Peyer's patch (tissue), 4 donors: ENCODE measurements around the gene SHROOM1. TPM values are rescaled to one million over a fixed set of nuclear protein-coding genes. Genes with fewer than 3 reads are reported as not detected.

Experiments used
- DNase-seq, 3 donors: peaks; one replicate each; pipeline ENCODE4 v3.0.0-alpha.2; 2017 to 2019
- H3K27ac ChIP-seq, 4 donors: fragments of 200-600 bp; sonication (generic); one replicate each; pipeline ENCODE4 v1.5.1; 2016 to 2019
- H3K27me3 ChIP-seq, 2 donors: fragments of 200-600 bp; sonication (generic); one replicate each; pipeline ENCODE4 v1.5.1; 2019
- H3K36me3 ChIP-seq, 3 donors: fragments of 200-600 bp; sonication (generic); one replicate each; pipeline ENCODE4 v1.5.1; 2016 to 2019
- H3K4me1 ChIP-seq, 4 donors: fragments of 200-600 bp; sonication (generic); one replicate each; pipeline ENCODE4 v1.5.1; 2016 to 2019
- H3K4me3 ChIP-seq, 4 donors: fragments of 200-600 bp; sonication (generic); 1 replicate in 3 of 4; 2 replicates in 1 of 4; pipeline ENCODE4 v1.5.1; 2016 to 2019; ENCODE audit warnings: mild to moderate bottlenecking in 1 of 4
- H3K9me3 ChIP-seq, 4 donors: fragments of 200-600 bp; sonication (generic); one replicate each; pipeline ENCODE4 v1.5.1; 2016 to 2019; ENCODE audit warnings: mild to moderate bottlenecking in 1 of 4
- POLR2A ChIP-seq, 2 donors: fragments of 450-650 bp; IDR thresholded peaks; one replicate each; pipeline ENCODE4 v1.5.1; 2017; ENCODE audit warnings: antibody characterized with exemption in 2 of 2, mild to moderate bottlenecking in 2 of 2, moderate library complexity in 2 of 2
- total RNA-seq, 4 donors: library from RNA; depleted of rRNA; stranded (reverse); fragments of >200 nt; gene quantifications; one replicate each; pipeline ENCODE4 v1.1.0, GENCODE V29; 2016
- TF ChIP-seq, protein P1 (sequence below), 6 experiments: fragments of 450-650 bp in 4 of 6; fragments of 200-600 bp in 2 of 6; sonication (generic) in 1 of 6; IDR thresholded peaks; one replicate each; pipeline ENCODE4 v1.5.1; 2017 to 2019; ENCODE audit warnings: antibody characterized with exemption in 6 of 6, mild to moderate bottlenecking in 3 of 6, moderate library complexity in 1 of 6

The SHROOM1 gene
- total RNA-seq, 4 donors from 2014 or later, result 14.9 to 200 (median 95.3) TPM

DNA sequence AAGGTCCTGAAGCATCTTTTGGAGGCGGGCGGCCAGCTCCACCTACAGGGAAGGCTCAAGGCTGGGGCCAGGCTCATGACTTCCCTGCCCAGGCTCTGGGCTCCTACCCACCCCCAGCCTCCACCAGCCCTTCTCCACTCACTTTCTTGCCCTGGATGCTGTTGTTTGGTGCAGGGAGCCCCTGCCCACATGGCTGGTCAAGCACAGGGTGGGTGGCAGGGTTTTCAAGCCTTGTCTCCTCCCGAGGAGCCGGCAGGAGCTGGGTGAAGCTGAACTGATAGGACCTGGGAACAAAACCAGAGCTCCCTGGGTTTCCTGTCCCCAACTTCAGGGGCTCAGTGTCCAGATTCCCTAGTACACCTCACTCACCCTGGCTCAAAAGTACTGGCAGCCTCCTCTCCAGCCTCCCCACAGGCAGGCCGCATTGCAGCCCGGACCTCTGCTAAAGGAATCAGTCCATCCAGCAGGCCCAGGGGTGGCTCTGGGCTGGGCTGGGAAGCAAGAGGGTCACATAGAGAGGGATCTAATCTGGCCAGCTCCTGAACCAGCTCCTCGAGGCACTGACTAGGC lies 6.9 kb downstream of the SHROOM1 start:
- Histone ChIP-seq H3K4me3 (peak overlapping the region in 1 of 4 donors; percentile 21), H3K27me3 (no peaks in the 10 kb centered on the region), H3K4me1 (peaks cover 0 to 15% (median 3%) of the 10 kb centered on the region in 4 donors), H3K27ac (no peak overlapping the region), H3K36me3 (peaks cover 0 to 22% (median 0%) of the 10 kb centered on the region in 3 donors), H3K9me3 (no peaks in the 10 kb centered on the region)
- TF ChIP-seq, protein P1, sequence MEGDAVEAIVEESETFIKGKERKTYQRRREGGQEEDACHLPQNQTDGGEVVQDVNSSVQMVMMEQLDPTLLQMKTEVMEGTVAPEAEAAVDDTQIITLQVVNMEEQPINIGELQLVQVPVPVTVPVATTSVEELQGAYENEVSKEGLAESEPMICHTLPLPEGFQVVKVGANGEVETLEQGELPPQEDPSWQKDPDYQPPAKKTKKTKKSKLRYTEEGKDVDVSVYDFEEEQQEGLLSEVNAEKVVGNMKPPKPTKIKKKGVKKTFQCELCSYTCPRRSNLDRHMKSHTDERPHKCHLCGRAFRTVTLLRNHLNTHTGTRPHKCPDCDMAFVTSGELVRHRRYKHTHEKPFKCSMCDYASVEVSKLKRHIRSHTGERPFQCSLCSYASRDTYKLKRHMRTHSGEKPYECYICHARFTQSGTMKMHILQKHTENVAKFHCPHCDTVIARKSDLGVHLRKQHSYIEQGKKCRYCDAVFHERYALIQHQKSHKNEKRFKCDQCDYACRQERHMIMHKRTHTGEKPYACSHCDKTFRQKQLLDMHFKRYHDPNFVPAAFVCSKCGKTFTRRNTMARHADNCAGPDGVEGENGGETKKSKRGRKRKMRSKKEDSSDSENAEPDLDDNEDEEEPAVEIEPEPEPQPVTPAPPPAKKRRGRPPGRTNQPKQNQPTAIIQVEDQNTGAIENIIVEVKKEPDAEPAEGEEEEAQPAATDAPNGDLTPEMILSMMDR (IDR thresholded peaks at IDR 0.05), result no peak
- TF ChIP-seq POLR2A (IDR thresholded peaks at IDR 0.05), result no peak
- no peak for DNase-seq

DNA sequence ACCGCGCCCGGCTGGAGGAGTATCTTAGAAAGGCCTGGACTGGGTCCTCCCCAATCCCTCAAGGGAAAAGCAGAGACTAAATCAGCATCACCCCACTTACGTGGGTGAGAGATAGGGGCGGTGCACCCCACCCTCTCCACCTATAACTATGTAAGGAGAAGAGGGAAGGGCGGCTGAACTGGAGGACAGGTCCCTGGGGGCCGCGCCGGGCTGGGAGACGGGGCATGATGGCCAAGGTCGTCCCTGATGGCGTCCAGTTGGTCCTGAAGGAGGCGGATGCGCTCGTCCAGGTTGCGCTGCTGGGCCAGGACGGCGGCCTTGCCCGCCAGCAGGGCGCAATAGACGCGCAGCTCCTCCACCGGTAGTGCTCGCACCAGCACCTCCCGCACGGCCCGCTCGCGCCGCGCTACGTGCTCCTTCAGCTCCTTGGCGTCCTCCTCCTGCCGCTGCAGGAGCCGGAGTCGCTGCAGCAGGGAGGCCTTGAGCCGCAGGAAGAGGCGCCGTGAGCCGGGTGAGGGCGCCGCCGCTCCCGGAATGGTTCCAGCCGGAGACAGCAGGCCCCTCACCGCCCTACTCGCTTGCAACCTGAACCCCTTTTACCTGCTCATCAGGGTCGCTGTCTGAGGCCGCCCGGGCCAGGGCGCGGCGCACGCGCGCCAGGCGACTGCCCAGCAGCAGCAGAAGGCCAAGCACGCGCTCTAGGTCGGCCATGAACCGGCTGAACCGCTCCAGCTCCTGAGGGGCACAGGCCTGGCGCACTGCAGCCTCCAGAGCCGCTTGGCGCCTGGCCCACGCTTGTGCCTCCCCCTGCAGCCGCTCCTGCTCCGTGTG lies 7.6 kb downstream of the SHROOM1 start:
- H3K4me1 ChIP-seq, result peaks cover 0 to 14% (median 3%) of the 10 kb centered on the region in 4 donors
- peak overlapping the region in 1 of 4 donors; percentile 21 for H3K4me3 ChIP-seq
- TF ChIP-seq, protein P1 (IDR thresholded peaks at IDR 0.05), result no peak
- TF ChIP-seq POLR2A (IDR thresholded peaks at IDR 0.05), result no peak
- peaks cover 0 to 22% (median 0%) of the 10 kb centered on the region in 3 donors for H3K36me3 ChIP-seq
- H3K9me3 ChIP-seq, result no peaks in the 10 kb centered on the region
- DNase-seq, result no peak
- no peak overlapping the region for H3K27ac ChIP-seq
- no peaks in the 10 kb centered on the region for H3K27me3 ChIP-seq

DNA sequence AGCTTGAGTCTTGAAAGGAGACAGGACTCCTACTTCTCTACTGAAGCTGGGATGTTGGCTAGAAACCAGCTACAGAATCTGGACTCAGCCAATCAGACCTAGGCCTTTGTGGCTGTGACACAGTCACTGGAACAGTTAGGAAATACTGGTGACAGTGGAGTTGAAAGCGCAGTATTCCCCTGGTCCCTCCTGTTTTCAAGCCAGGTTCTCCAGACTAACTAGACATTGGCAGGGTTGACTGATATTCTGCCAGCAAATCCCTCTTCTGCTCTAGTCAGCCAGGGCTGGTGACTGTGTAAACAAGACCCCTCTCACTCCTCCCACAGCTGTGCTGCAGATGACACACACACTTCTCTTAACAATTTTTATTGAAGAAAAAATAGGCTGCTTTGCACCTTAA lies 8.7 kb downstream of the SHROOM1 start:
- no peaks in the 10 kb centered on the region for H3K27me3 ChIP-seq
- no peak overlapping the region for H3K4me3 ChIP-seq
- H3K9me3 ChIP-seq, result no peaks in the 10 kb centered on the region
- H3K4me1 ChIP-seq, result peaks cover 0 to 14% (median 3%) of the 10 kb centered on the region in 4 donors
- TF ChIP-seq POLR2A (IDR thresholded peaks at IDR 0.05), result no peak
- TF ChIP-seq, protein P1 (IDR thresholded peaks at IDR 0.05), result no peak
- no peak for DNase-seq
- H3K27ac ChIP-seq, result no peak overlapping the region
- peaks cover 0 to 22% (median 0%) of the 10 kb centered on the region in 3 donors for H3K36me3 ChIP-seq

DNA sequence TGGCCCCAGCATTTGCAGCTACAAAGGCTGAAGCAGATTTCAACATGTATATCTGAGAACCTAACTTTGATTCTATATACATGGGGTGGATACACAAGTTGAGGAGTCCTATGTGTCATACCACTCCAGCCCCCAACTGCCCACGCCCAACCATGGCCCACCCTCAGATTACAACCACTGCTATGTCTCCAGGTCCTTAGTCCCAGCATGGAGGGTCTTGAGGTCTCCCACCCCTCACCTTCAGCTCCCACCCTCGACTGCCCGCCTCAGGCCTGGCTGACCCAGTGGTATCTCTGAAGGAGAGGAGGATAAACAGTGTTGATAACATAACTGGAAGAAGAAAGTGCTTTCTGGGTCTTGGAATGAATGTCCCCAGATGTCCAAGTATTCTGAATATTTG lies 9.1 kb downstream of the SHROOM1 start:
- TF ChIP-seq, protein P1 (IDR thresholded peaks at IDR 0.05), result no peak
- no peak for TF ChIP-seq POLR2A (IDR thresholded peaks at IDR 0.05)
- Histone ChIP-seq H3K36me3 (peaks cover 0 to 22% (median 0%) of the 10 kb centered on the region in 3 donors), H3K9me3 (no peaks in the 10 kb centered on the region), H3K4me1 (peaks cover 0 to 10% (median 3%) of the 10 kb centered on the region in 4 donors), H3K4me3 (no peak overlapping the region), H3K27ac (peak overlapping the region in 1 of 4 donors; percentile 9), H3K27me3 (no peaks in the 10 kb centered on the region)
- DNase-seq, result no peak

DNA sequence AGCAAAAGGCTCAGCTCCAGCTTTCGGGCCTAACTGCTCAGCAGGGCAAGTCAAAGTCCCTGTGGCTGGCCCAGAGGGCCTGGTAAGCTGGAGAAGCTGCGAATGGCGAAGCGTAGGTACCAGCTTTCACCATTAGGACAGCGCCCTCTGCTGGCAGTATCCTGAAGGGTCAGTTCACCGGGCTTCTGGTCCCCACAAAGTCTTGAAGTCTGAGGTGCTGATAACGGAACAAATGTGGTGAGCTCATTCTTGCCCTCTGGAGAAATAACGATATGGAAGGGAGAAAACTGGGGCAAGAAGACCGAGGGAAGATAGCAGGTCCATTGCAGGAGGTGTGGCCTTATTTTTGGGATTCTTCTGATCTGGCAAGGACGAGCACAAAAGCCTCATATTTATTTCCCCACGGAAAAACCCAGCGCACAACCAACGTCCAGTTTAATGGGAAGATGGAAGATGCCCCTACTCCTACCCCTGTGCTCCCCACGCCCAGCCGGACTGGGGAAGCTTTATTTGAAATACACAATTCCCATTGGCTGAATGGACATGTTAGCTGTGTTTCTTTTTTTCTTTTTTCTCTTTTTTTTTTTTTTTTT lies 10.2 kb downstream of the SHROOM1 start:
- Histone ChIP-seq H3K27ac (peak overlapping the region in 3 of 4 donors; percentile 61 to 85 (median 82)), H3K27me3 (no peaks in the 10 kb centered on the region), H3K4me3 (peak overlapping the region in 1 of 4 donors; percentile 42), H3K9me3 (no peaks in the 10 kb centered on the region), H3K4me1 (peaks cover 0 to 10% (median under 1%) of the 10 kb centered on the region in 4 donors), H3K36me3 (peaks cover 0 to 16% (median 0%) of the 10 kb centered on the region in 3 donors)
- TF ChIP-seq, protein P1 (IDR thresholded peaks at IDR 0.05), result peak; percentile 83 to 98 (median 96)
- TF ChIP-seq POLR2A (IDR thresholded peaks at IDR 0.05), result no peak
- peak; percentile 91 to 97 (median 95) for DNase-seq
